RWPE2 (cell line): Measurements from ENCODE around the gene REG4.

Source experiments
- ATAC-seq: fragments of 200-7000 bp; cut with Tn5 transposase; 3 replicates; pipeline ENCODE4 v1.9.1; 2021; ENCODE audit warnings: low read depth
- DNase-seq: peaks from one replicate; pipeline ENCODE4 v3.0.0-alpha.2; 2020; ENCODE audit warnings: low spot score
- H3K27ac ChIP-seq: fragments of 450-650 bp; 2 replicates; pipeline ENCODE4 v1.5.1; 2017; ENCODE audit warnings: mild to moderate bottlenecking; ENCODE audit not compliant: poor library complexity, severe bottlenecking
- H3K27me3 ChIP-seq: fragments of 250-450 bp; sonication (Bioruptor Pico); 2 replicates; pipeline ENCODE4 v1.5.1; 2021; ENCODE audit warnings: mild to moderate bottlenecking, moderate library complexity; ENCODE audit not compliant: insufficient read depth, poor library complexity, severe bottlenecking
- H3K36me3 ChIP-seq: fragments of 250-450 bp; sonication (Bioruptor Pico); 2 replicates; pipeline ENCODE4 v1.5.1; 2020; ENCODE audit warnings: low read depth, mild to moderate bottlenecking, moderate library complexity
- H3K4me1 ChIP-seq: fragments of 250-450 bp; sonication (Bioruptor Pico); 2 replicates; pipeline ENCODE4 v1.5.1; 2021; ENCODE audit warnings: mild to moderate bottlenecking, moderate library complexity; ENCODE audit not compliant: insufficient read depth, poor library complexity, severe bottlenecking
- H3K4me3 ChIP-seq: fragments of 250-450 bp; sonication (Bioruptor Pico); 2 replicates; pipeline ENCODE4 v1.5.1; 2021; ENCODE audit warnings: mild to moderate bottlenecking, moderate library complexity; ENCODE audit not compliant: severe bottlenecking
- H3K9me3 ChIP-seq: fragments of 250-450 bp; sonication (Bioruptor Pico); 2 replicates; pipeline ENCODE4 v1.5.1; 2021; ENCODE audit warnings: mild to moderate bottlenecking, moderate library complexity; ENCODE audit not compliant: severe bottlenecking
- CTCF ChIP-seq: fragments of 450-650 bp; IDR thresholded peaks from one replicate; pipeline ENCODE4 v1.5.1; 2017; ENCODE audit warnings: mild to moderate bottlenecking, moderate library complexity; ENCODE audit not compliant: poor library complexity, severe bottlenecking

The REG4 gene

GRCh38 chr1:119783354-119784185 lies 27.7 kb downstream of the REG4 start:
- no peaks in the 10 kb centered on the region for H3K9me3 ChIP-seq
- TF ChIP-seq CTCF, result no peak
- no peaks in the 10 kb centered on the region for H3K27me3 ChIP-seq
- ATAC-seq (no peak), DNase-seq (no peak)
- peaks cover 34% of the 10 kb centered on the region for H3K4me1 ChIP-seq
- no peak overlapping the region for H3K4me3 ChIP-seq
- no peak overlapping the region for H3K27ac ChIP-seq
- H3K36me3 ChIP-seq, result no peaks in the 10 kb centered on the region

GRCh38 chr1:119782631-119783325 lies 28.5 kb downstream of the REG4 start:
- peak; percentile 72 for ATAC-seq
- no peaks in the 10 kb centered on the region for H3K9me3 ChIP-seq
- H3K4me1 ChIP-seq, result peaks cover 27% of the 10 kb centered on the region
- no peak overlapping the region for H3K4me3 ChIP-seq
- no peak for DNase-seq
- no peaks in the 10 kb centered on the region for H3K36me3 ChIP-seq
- no peaks in the 10 kb centered on the region for H3K27me3 ChIP-seq
- TF ChIP-seq CTCF, result no peak
- no peak overlapping the region for H3K27ac ChIP-seq

- Histone ChIP-seq H3K27ac (no peak overlapping the region), H3K36me3 (no peaks in the 10 kb centered on the region), H3K4me1 (peaks cover 17% of the 10 kb centered on the region), H3K4me3 (no peak overlapping the region), H3K9me3 (no peaks in the 10 kb centered on the region), H3K27me3 (no peaks in the 10 kb centered on the region)
- DNase-seq, result no peak
- no peak for ATAC-seq
- TF ChIP-seq CTCF, result no peak
Observed at GRCh38 chr1:119781434-119782210, 29.6 kb downstream of the REG4 start.

- DNase-seq (no peak), ATAC-seq (0 out of 3 replicates have a peak, but pooled peaks have one; percentile 20)
- no peaks in the 10 kb centered on the region for H3K27me3 ChIP-seq
- H3K36me3 ChIP-seq, result no peaks in the 10 kb centered on the region
- no peak for TF ChIP-seq CTCF
- H3K4me1 ChIP-seq, result peaks cover 7% of the 10 kb centered on the region
- H3K9me3 ChIP-seq, result no peaks in the 10 kb centered on the region
- H3K27ac ChIP-seq, result no peak overlapping the region
- no peak overlapping the region for H3K4me3 ChIP-seq
Observed at GRCh38 chr1:119779869-119780356, 31.3 kb downstream of the REG4 start.
